Thymus (tissue), 2 donors: ENCODE results near the gene TEN1. TPM values are rescaled to one million over a fixed set of nuclear protein-coding genes. Genes with fewer than 3 reads are reported as not detected.

ENCODE experiments used
- polyA plus RNA-seq: library from polyadenylated mRNA; stranded (reverse); fragments of 200-250 nt; gene quantifications from one replicate; pipeline ENCODE4 v1.2.3, GENCODE V29; 2013
- total RNA-seq: library from RNA; stranded (reverse); fragments of 120-200 nt; gene quantifications from one replicate; pipeline ENCODE4 v1.2.4, GENCODE V29; 2013
- donor health status: healthy.

TEN1 gene
- total and polyA plus RNA-seq, 2 donors, result 10.4 to 18.2 TPM

Other genes starting within 250 kb of the TEN1 start
- 37.3 TPM for gene GALK1, start 214.0 kb upstream of the TEN1 start, total RNA-seq
- gene GALK1, start 214.0 kb upstream of the TEN1 start, polyA plus RNA-seq, result 32.6 TPM
- 13.7 TPM for gene UNK, start 194.4 kb upstream of the TEN1 start, total RNA-seq
- gene UNK, start 194.4 kb upstream of the TEN1 start, polyA plus RNA-seq, result 31.6 TPM
- gene UNC13D, start 134.8 kb upstream of the TEN1 start, total RNA-seq, result 43.2 TPM
- gene UNC13D, start 134.8 kb upstream of the TEN1 start, polyA plus RNA-seq, result 59.1 TPM
- gene WBP2, start 123.9 kb upstream of the TEN1 start, total RNA-seq, result 17.3 TPM
- gene WBP2, start 123.9 kb upstream of the TEN1 start, polyA plus RNA-seq, result 96.9 TPM
- gene TRIM47, start 100.7 kb upstream of the TEN1 start, total RNA-seq, result 12.6 TPM
- 22.8 TPM for gene TRIM47, start 100.7 kb upstream of the TEN1 start, polyA plus RNA-seq
- 14.4 TPM for gene TRIM65, start 82.3 kb upstream of the TEN1 start, total RNA-seq
- gene TRIM65, start 82.3 kb upstream of the TEN1 start, polyA plus RNA-seq, result 20.2 TPM
- gene MRPL38, start 74.4 kb upstream of the TEN1 start, total RNA-seq, result 30.5 TPM
- 78.6 TPM for gene MRPL38, start 74.4 kb upstream of the TEN1 start, polyA plus RNA-seq
- gene FBF1, start 38.2 kb upstream of the TEN1 start, total RNA-seq, result 9.2 TPM
- gene FBF1, start 38.2 kb upstream of the TEN1 start, polyA plus RNA-seq, result 18.7 TPM
- 23.5 TPM for gene ACOX1, start 74 bp upstream of the TEN1 start, total RNA-seq
- gene ACOX1, start 74 bp upstream of the TEN1 start, polyA plus RNA-seq, result 15.9 TPM
- 3.2 TPM for gene CDK3, start 21.6 kb downstream of the TEN1 start, total RNA-seq
- gene CDK3, start 21.6 kb downstream of the TEN1 start, polyA plus RNA-seq, result 31.8 TPM
- gene EVPL, start 48.1 kb downstream of the TEN1 start, total RNA-seq, result 0.33 TPM
- 3.9 TPM for gene EVPL, start 48.1 kb downstream of the TEN1 start, polyA plus RNA-seq
- gene SRP68, start 93.3 kb downstream of the TEN1 start, total RNA-seq, result 19.9 TPM
- gene SRP68, start 93.3 kb downstream of the TEN1 start, polyA plus RNA-seq, result 47.6 TPM
- 0.09 TPM for gene GALR2, start 95.5 kb downstream of the TEN1 start, total RNA-seq
- 0.09 TPM for gene GALR2, start 95.5 kb downstream of the TEN1 start, polyA plus RNA-seq
- 1.5 TPM for gene ZACN, start 99.9 kb downstream of the TEN1 start, total RNA-seq
- 10.3 TPM for gene ZACN, start 99.9 kb downstream of the TEN1 start, polyA plus RNA-seq
- gene EXOC7, start 124.5 kb downstream of the TEN1 start, total RNA-seq, result 71.9 TPM
- gene EXOC7, start 124.5 kb downstream of the TEN1 start, polyA plus RNA-seq, result 64.6 TPM
- 0.52 TPM for gene FOXJ1, start 162.0 kb downstream of the TEN1 start, total RNA-seq
- gene FOXJ1, start 162.0 kb downstream of the TEN1 start, polyA plus RNA-seq, result 0.75 TPM